GM12873 (cell line): ENCODE measurements around the gene DHFR2.

Experiments used
- TF ChIP-seq, protein P1 (sequence below): IDR thresholded peaks from 2 replicates; pipeline ENCODE4 v1.5.1; 2012; ENCODE audit warnings: low read depth, mild to moderate bottlenecking, moderate library complexity, low read length, control low read depth; ENCODE audit not compliant: insufficient read depth; ENCODE audit errors: missing control alignments

DHFR2 gene

DNA sequence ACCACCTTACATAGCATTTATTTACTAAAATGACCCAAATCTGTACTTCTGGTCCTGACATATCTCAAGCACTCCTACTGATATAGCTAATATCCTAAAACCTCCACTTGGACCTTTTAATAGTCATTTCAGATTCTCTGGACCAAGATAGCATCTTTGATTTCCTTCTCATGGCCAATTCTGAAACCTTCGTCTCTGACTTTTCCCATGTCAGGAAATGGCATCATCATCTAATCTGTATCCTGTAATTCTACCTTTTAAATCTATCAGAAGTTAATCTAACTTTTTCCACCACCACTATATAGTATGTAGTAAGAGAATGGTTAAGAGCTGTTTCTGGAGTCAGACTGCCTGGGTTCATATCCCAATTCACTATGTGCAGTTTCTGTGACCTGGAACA is 50.5 kb downstream of the DHFR2 start:
- TF ChIP-seq, protein P1, sequence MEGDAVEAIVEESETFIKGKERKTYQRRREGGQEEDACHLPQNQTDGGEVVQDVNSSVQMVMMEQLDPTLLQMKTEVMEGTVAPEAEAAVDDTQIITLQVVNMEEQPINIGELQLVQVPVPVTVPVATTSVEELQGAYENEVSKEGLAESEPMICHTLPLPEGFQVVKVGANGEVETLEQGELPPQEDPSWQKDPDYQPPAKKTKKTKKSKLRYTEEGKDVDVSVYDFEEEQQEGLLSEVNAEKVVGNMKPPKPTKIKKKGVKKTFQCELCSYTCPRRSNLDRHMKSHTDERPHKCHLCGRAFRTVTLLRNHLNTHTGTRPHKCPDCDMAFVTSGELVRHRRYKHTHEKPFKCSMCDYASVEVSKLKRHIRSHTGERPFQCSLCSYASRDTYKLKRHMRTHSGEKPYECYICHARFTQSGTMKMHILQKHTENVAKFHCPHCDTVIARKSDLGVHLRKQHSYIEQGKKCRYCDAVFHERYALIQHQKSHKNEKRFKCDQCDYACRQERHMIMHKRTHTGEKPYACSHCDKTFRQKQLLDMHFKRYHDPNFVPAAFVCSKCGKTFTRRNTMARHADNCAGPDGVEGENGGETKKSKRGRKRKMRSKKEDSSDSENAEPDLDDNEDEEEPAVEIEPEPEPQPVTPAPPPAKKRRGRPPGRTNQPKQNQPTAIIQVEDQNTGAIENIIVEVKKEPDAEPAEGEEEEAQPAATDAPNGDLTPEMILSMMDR = no peak

DNA sequence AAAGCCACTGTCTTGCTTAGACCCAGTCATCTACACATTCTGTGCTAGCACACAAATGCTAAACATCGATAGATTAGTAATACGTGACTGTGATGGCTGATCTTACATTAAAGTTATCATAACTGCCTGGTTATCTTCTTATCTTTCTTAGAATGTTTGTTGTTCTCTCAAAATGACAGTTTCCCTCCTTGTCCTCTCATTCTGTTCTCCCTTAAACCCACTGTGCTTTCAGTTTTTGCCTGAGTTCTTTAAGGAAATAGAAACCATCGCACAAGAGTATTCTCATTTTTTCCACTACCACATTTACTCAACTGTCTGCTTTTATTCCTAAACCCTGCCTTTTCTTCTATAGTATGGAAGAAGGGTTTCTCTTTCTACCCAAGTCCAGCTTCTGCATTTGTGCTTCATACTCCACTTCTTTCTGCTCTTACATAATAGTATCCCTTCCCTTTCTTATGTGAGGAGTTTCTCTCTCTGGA is 51.4 kb downstream of the DHFR2 start:
- TF ChIP-seq, protein P1 = no peak

DNA sequence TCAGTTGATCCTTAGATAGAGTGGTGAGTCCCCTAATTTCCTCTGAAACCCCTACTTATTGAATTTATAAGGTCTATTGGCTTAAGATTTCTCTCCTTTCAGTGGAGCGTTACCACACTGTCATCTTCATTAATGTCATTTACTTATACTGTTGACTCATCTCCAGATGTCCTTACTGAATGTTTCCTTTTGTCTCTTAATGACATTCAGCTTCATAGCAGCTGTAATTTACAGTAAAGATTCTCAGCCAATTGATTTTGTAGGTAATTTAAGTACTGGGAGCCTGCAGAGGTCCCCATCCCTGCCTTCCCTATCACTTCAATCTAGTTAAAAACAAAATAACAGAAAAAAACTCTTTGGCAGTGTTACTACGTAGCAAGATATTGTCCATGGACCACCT is 53.1 kb downstream of the DHFR2 start:
- TF ChIP-seq, protein P1 = no peak

DNA sequence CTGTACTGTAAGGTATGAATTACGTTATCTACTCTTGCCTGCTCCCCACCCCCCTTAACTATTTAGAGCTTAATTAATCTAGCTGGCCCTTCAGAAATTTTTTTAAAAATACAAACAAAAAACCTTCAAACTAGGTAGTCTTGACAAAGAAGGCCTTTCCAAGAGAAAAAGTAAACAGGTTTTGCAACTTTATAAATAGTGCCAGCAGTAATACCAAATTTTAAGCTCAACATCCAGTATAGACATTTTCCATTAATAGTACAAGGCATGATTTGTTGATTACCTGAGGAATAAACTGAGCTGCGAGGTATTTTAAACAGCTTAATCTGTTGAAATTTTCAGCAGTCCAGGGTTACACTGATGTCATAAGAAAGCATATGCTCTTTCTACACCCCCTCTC is 54.5 kb downstream of the DHFR2 start:
- TF ChIP-seq, protein P1 = no peak
